ENCODE data around the gene SMURF1. TPM values are rescaled to one million over a fixed set of nuclear protein-coding genes. Genes with fewer than 3 reads are reported as not detected.
"Not testable (repeated sequence)": the region's sequence is repeated elsewhere in the genome, so short reads cannot be mapped to it uniquely, and the experiment has no call there.

Gene SMURF1
- total RNA-seq, 2 experiments from 2014 or later = 30.0 to 32.4 TPM

GRCh38 chr7:99047526-99048077 lies 96.3 kb downstream of the SMURF1 start:
- ATAC-seq (ENCODE audit: poor library complexity) (no peak), DNase-seq (no peak)
- Histone ChIP-seq H3K4me3 (ENCODE audit: low read length) (no peak overlapping the region), H3K27me3 (ENCODE audit: control insufficient read depth in 1 of 2, insufficient read depth in 2 of 2, low read length in 2 of 2) (no peaks in the 10 kb centered on the region), H3K36me3 (ENCODE audit: insufficient read depth, low read length) (peaks cover 85% of the 10 kb centered on the region), H3K9me3 (ENCODE audit: control insufficient read depth in 1 of 2, insufficient read depth in 1 of 2, low read length in 2 of 2) (no peaks in the 10 kb centered on the region), H3K27ac (ENCODE audit: low read depth in 1 of 2, low read length in 2 of 2) (no peak overlapping the region), H3K4me1 (ENCODE audit: insufficient read depth, low read length) (no peaks in the 10 kb centered on the region)
- Mint-ChIP-seq H3K27me3 (no peaks in the 10 kb centered on the region), H3K4me1 (ENCODE audit: low read depth) (no peaks in the 10 kb centered on the region), H3K27ac (no peak overlapping the region), H3K4me3 (no peak overlapping the region), H3K9me3 (no peaks in the 10 kb centered on the region), H3K36me3 (ENCODE audit: low read depth) (peaks cover 92% of the 10 kb centered on the region)
- intact Hi-C loops (cut with DNase I, micrococcal nuclease) = no loop called here
- ChIA-PET CTCF (no interaction called here), POLR2A (no interaction called here)
- TF ChIP-seq CTCF (IDR thresholded peaks at IDR 0.05) = no peak

- intact Hi-C loops (cut with DNase I, micrococcal nuclease) = no loop called here
- DNase-seq = no peak
- TF ChIP-seq CTCF (IDR thresholded peaks at IDR 0.05) = no peak
- Mint-ChIP-seq H3K36me3 (ENCODE audit: low read depth) (peaks cover 90% of the 10 kb centered on the region), H3K27me3 (no peaks in the 10 kb centered on the region), H3K9me3 (no peaks in the 10 kb centered on the region), H3K4me3 (no peak overlapping the region), H3K4me1 (ENCODE audit: low read depth) (no peaks in the 10 kb centered on the region), H3K27ac (no peak overlapping the region)
- Histone ChIP-seq H3K4me1 (ENCODE audit: insufficient read depth, low read length) (no peaks in the 10 kb centered on the region), H3K27ac (ENCODE audit: low read depth in 1 of 2, low read length in 2 of 2) (no peak overlapping the region), H3K9me3 (ENCODE audit: control insufficient read depth in 1 of 2, insufficient read depth in 1 of 2, low read length in 2 of 2) (no peaks in the 10 kb centered on the region), H3K36me3 (ENCODE audit: insufficient read depth, low read length) (peaks cover 84% of the 10 kb centered on the region), H3K27me3 (ENCODE audit: control insufficient read depth in 1 of 2, insufficient read depth in 2 of 2, low read length in 2 of 2) (no peaks in the 10 kb centered on the region), H3K4me3 (ENCODE audit: low read length) (no peak overlapping the region)
- no peak for ATAC-seq (ENCODE audit: poor library complexity)
- CTCF ChIA-PET = no interaction called here
- POLR2A ChIA-PET = no interaction called here
Measured at GRCh38 chr7:99046722-99047121, 97.2 kb downstream of the SMURF1 start.

DNA sequence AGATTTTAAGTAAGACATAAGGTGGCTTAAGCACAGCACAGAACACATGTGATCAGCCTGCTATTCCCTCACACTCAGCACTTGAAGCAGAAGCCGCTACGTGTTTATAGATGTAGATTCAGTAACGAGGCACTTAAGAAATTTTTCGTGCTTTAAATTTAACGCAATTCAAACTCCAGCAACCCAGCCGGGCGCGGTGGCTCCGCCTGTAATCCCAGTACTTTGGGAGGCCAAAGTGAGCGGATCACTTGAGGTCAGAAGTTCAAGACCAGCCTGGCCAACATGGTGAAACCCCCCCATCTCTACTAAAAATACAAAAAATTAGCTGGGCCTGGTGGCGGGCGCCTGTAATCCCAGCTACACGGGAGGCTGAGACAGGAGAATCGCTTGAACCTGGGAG lies 97.6 kb downstream of the SMURF1 start:
- peaks cover 90% of the 10 kb centered on the region for H3K36me3 Mint-ChIP-seq (ENCODE audit: low read depth)
- CTCF ChIA-PET; H3K27ac Mint-ChIP-seq; H3K4me1 Mint-ChIP-seq (ENCODE audit: low read depth); H3K27ac ChIP-seq (ENCODE audit: low read depth in 1 of 2, low read length in 2 of 2); H3K9me3 ChIP-seq (ENCODE audit: control insufficient read depth in 1 of 2, insufficient read depth in 1 of 2, low read length in 2 of 2); H3K27me3 ChIP-seq (ENCODE audit: control insufficient read depth in 1 of 2, insufficient read depth in 2 of 2, low read length in 2 of 2); POLR2A ChIA-PET; H3K27me3 Mint-ChIP-seq; H3K9me3 Mint-ChIP-seq; H3K4me3 ChIP-seq (ENCODE audit: low read length); ATAC-seq (ENCODE audit: poor library complexity); DNase-seq; H3K4me1 ChIP-seq (ENCODE audit: insufficient read depth, low read length); H3K4me3 Mint-ChIP-seq; intact Hi-C loops (cut with DNase I, micrococcal nuclease): not testable (repeated sequence)
- H3K36me3 ChIP-seq (ENCODE audit: insufficient read depth, low read length) = peaks cover 84% of the 10 kb centered on the region

- intact Hi-C loops (cut with DNase I, micrococcal nuclease); H3K9me3 Mint-ChIP-seq; ATAC-seq (ENCODE audit: poor library complexity); POLR2A ChIA-PET; H3K27me3 Mint-ChIP-seq; H3K4me1 Mint-ChIP-seq (ENCODE audit: low read depth); H3K27ac ChIP-seq (ENCODE audit: low read depth in 1 of 2, low read length in 2 of 2); H3K4me3 ChIP-seq (ENCODE audit: low read length); H3K9me3 ChIP-seq (ENCODE audit: control insufficient read depth in 1 of 2, insufficient read depth in 1 of 2, low read length in 2 of 2); DNase-seq; H3K27me3 ChIP-seq (ENCODE audit: control insufficient read depth in 1 of 2, insufficient read depth in 2 of 2, low read length in 2 of 2); H3K4me3 Mint-ChIP-seq; H3K27ac Mint-ChIP-seq; H3K4me1 ChIP-seq (ENCODE audit: insufficient read depth, low read length): not testable (repeated sequence)
- CTCF ChIA-PET = interaction anchor here (1.2 kb wide), 1 partner anchor 267 kb away, joined by 3 read pairs; no protein-coding TSS in a partner anchor
- peaks cover 87% of the 10 kb centered on the region for H3K36me3 Mint-ChIP-seq (ENCODE audit: low read depth)
- peaks cover 84% of the 10 kb centered on the region for H3K36me3 ChIP-seq (ENCODE audit: insufficient read depth, low read length)
Measured at GRCh38 chr7:99044858-99045257, 99.0 kb downstream of the SMURF1 start.

Data from CD4-positive, alpha-beta T cell (primary cell).